Smooth muscle cell (in vitro differentiated cells): Measurements from ENCODE around the gene STX1A. TPM values are rescaled to one million over a fixed set of nuclear protein-coding genes. Genes with fewer than 3 reads are reported as not detected.
A peak's percentile ranks its signal among the peaks of the same experiment; 100 is the strongest.

Source experiments
- DNase-seq: peaks from one replicate; lab custom pipeline; 2025; ENCODE audit not compliant: unreplicated experiment; lab: John Stamatoyannopoulos, UW
- H2AFZ ChIP-seq: fragments of 200-600 bp; sonication (generic); 2 replicates; pipeline ENCODE4 v1.6.0; 2016; ENCODE audit warnings: antibody characterized with exemption, low read depth, mild to moderate bottlenecking
- H3F3A ChIP-seq: fragments of 200-600 bp; sonication (generic); 2 replicates; pipeline ENCODE4 v1.6.0; 2017; ENCODE audit warnings: antibody characterized with exemption, low read depth
- H3K27ac ChIP-seq: fragments of 200-600 bp; sonication (generic); 2 replicates; pipeline ENCODE4 v1.5.1; 2016; ENCODE audit warnings: low read depth, mild to moderate bottlenecking
- H3K27me3 ChIP-seq: fragments of 200-600 bp; sonication (generic); 2 replicates; pipeline ENCODE4 v1.6.1; 2016; ENCODE audit warnings: low read depth, mild to moderate bottlenecking
- H3K36me3 ChIP-seq: fragments of 200-600 bp; sonication (generic); 2 replicates; pipeline ENCODE4 v1.5.1; 2016; ENCODE audit warnings: low read depth
- H3K4me1 ChIP-seq: fragments of 200-600 bp; sonication (generic); 2 replicates; pipeline ENCODE4 v1.5.1; 2016; ENCODE audit warnings: low read depth
- H3K4me2 ChIP-seq: fragments of 200-600 bp; sonication (generic); 2 replicates; pipeline ENCODE4 v1.6.0; 2016; ENCODE audit warnings: mild to moderate bottlenecking
- H3K4me3 ChIP-seq: fragments of 200-600 bp; sonication (generic); 2 replicates; pipeline ENCODE4 v1.5.1; 2016; ENCODE audit warnings: mild to moderate bottlenecking
- H3K79me2 ChIP-seq: fragments of 200-600 bp; sonication (generic); 2 replicates; pipeline ENCODE4 v1.6.0; 2016; ENCODE audit warnings: low read depth, mild to moderate bottlenecking
- H3K9ac ChIP-seq: fragments of 200-600 bp; sonication (generic); 2 replicates; pipeline ENCODE4 v1.6.0; 2016; ENCODE audit warnings: low read depth
- H3K9me3 ChIP-seq: fragments of 200-600 bp; sonication (generic); replicated peaks from 2 replicates; pipeline ENCODE4 v1.5.1; 2016; ENCODE audit warnings: low read depth
- H4K20me1 ChIP-seq: fragments of 200-600 bp; sonication (generic); 2 replicates; pipeline ENCODE4 v1.6.0; 2016; ENCODE audit warnings: low read depth
- CTCF ChIP-seq: fragments of 200-600 bp; sonication (generic); IDR thresholded peaks from 2 replicates; pipeline ENCODE4 v1.5.1; 2017; ENCODE audit warnings: borderline replicate concordance, mild to moderate bottlenecking, antibody characterized with exemption; ENCODE audit not compliant: insufficient read depth, poor library complexity, severe bottlenecking
- WGBS: methylation state at CpG from one replicate; pipeline ENCODE4 v1.1.7; 2016; ENCODE audit warnings: low lambda C conversion rate; 5-methylcytosine and 5-hydroxymethylcytosine counted together
- polyA plus RNA-seq: library from polyadenylated mRNA; unstranded; fragments of >200 nt; fragmentation: Nextera tagmentation; extraction: Ambion mirVana; gene quantifications from 2 replicates; pipeline ENCODE4 v1.2.1, GENCODE V29; 2016
- total RNA-seq: library from RNA; depleted of rRNA; stranded (reverse); fragments of >200 nt; gene quantifications from 2 replicates; pipeline ENCODE4 v1.2.3, GENCODE V29; 2014

STX1A gene
- total and polyA plus RNA-seq, 2 experiments from 2014 or later: 7.5 to 14.3 TPM

- 65% methylated on average over 13 of the region's 13 CpGs for WGBS
- DNase-seq: no peak
- peaks cover 25% of the 10 kb centered on the region for H3K4me1 ChIP-seq
- peak overlapping the region; percentile 48 for H3K27ac ChIP-seq
- H3F3A ChIP-seq: no peaks in the 10 kb centered on the region
- TF ChIP-seq CTCF: no peak
- H3K9ac ChIP-seq: peak overlapping the region; percentile 81
- no peaks in the 10 kb centered on the region for H3K36me3 ChIP-seq
- no peaks in the 10 kb centered on the region for H3K9me3 ChIP-seq
- no peaks in the 10 kb centered on the region for H4K20me1 ChIP-seq
- H3K4me2 ChIP-seq: peak overlapping the region; percentile 96
- peak overlapping the region; percentile 92 for H2AFZ ChIP-seq
- peak overlapping the region; percentile 88 for H3K4me3 ChIP-seq
- no peaks in the 10 kb centered on the region for H3K79me2 ChIP-seq
- peaks cover 19% of the 10 kb centered on the region for H3K27me3 ChIP-seq
Observed at GRCh38 chr7:73739387-73739767, 19.9 kb upstream of the STX1A start.

GRCh38 chr7:73738612-73739386 lies 19.3 kb upstream of the STX1A start, which contains the start of gene ABHD11:
ABHD11 (minus strand) TSS chr7:73738802; CDS start chr7:73738770, 32 bp downstream.
- no peak for TF ChIP-seq CTCF
- Histone ChIP-seq H2AFZ (peak within 1 kb of the TSS; percentile 98), H3K4me3 (peak within 1 kb of the TSS; percentile 88), H4K20me1 (no peaks in the 10 kb centered on the region), H3K4me1 (peaks cover 25% of the 10 kb centered on the region), H3F3A (no peaks in the 10 kb centered on the region), H3K27ac (peak within 1 kb of the TSS; percentile 48), H3K4me2 (peak within 1 kb of the TSS; percentile 96), H3K36me3 (no peaks in the 10 kb centered on the region), H3K27me3 (peaks cover 19% of the 10 kb centered on the region), H3K9me3 (no peaks in the 10 kb centered on the region), H3K9ac (peak within 1 kb of the TSS; percentile 81), H3K79me2 (no peaks in the 10 kb centered on the region)
- peak; percentile 91 for DNase-seq
- 1% methylated on average over 52 of the region's 84 CpGs for WGBS

GRCh38 chr7:73738220-73738611 lies 18.7 kb upstream of the STX1A start:
- H4K20me1 ChIP-seq: no peaks in the 10 kb centered on the region
- H3K4me2 ChIP-seq: peak overlapping the region; percentile 96
- H3K9me3 ChIP-seq: no peaks in the 10 kb centered on the region
- peak overlapping the region; percentile 88 for H3K4me3 ChIP-seq
- 4% methylated on average over 21 of the region's 24 CpGs for WGBS
- H3F3A ChIP-seq: no peaks in the 10 kb centered on the region
- H3K27ac ChIP-seq: peak overlapping the region; percentile 44
- peaks cover 19% of the 10 kb centered on the region for H3K4me1 ChIP-seq
- peak overlapping the region; percentile 67 for H3K9ac ChIP-seq
- H3K27me3 ChIP-seq: peaks cover 16% of the 10 kb centered on the region
- H3K36me3 ChIP-seq: no peaks in the 10 kb centered on the region
- no peaks in the 10 kb centered on the region for H3K79me2 ChIP-seq
- peak overlapping the region; percentile 98 for H2AFZ ChIP-seq
- TF ChIP-seq CTCF: no peak
- DNase-seq: peak; percentile 30
